ENCODE results near the gene DENND11.

- TF ChIP-seq POLR2A (IDR thresholded peaks at IDR 0.05; ENCODE audit: low read depth, low read length) (no peak), POLR2AphosphoS5 (IDR thresholded peaks at IDR 0.05; ENCODE audit: insufficient read depth, low read depth, low read length) (no peak), FOS (IDR thresholded peaks at IDR 0.05; ENCODE audit: borderline replicate concordance, insufficient read depth, low read length) (no peak), JUN (IDR thresholded peaks at IDR 0.05; ENCODE audit: borderline replicate concordance, insufficient read depth, insufficient read length, low read depth) (no peak), MAX (IDR thresholded peaks at IDR 0.05; ENCODE audit: insufficient read depth, insufficient read length) (no peak)
- TF ChIP-seq, protein P1, sequence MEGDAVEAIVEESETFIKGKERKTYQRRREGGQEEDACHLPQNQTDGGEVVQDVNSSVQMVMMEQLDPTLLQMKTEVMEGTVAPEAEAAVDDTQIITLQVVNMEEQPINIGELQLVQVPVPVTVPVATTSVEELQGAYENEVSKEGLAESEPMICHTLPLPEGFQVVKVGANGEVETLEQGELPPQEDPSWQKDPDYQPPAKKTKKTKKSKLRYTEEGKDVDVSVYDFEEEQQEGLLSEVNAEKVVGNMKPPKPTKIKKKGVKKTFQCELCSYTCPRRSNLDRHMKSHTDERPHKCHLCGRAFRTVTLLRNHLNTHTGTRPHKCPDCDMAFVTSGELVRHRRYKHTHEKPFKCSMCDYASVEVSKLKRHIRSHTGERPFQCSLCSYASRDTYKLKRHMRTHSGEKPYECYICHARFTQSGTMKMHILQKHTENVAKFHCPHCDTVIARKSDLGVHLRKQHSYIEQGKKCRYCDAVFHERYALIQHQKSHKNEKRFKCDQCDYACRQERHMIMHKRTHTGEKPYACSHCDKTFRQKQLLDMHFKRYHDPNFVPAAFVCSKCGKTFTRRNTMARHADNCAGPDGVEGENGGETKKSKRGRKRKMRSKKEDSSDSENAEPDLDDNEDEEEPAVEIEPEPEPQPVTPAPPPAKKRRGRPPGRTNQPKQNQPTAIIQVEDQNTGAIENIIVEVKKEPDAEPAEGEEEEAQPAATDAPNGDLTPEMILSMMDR (IDR thresholded peaks at IDR 0.05; ENCODE audit: extremely low read depth in 1 of 2, insufficient read depth in 1 of 2, low read depth in 1 of 2, low read length in 2 of 2): no peak
Measured at GRCh38 chr7:141676618-141677017, 25.3 kb downstream of the DENND11 start.
